OCI-LY3 (cell line): ENCODE measurements around the gene TSPY8.
"Not testable (repeated sequence)": the region's sequence is repeated elsewhere in the genome, so short reads cannot be mapped to it uniquely, and the experiment has no call there.

Source experiments
- H2AFZ ChIP-seq: fragments of 200-600, 300-600 bp; shearing (Covaris generic); 2 replicates; pipeline ENCODE4 v1.6.0; 2014; ENCODE audit warnings: antibody characterized with exemption, low read depth, low read length
- H3K27ac ChIP-seq: fragments of 200-600, 300-600 bp; sonication (generic); 2 replicates; pipeline ENCODE4 v1.5.1; 2014; ENCODE audit warnings: mild to moderate bottlenecking, low read length, moderate library complexity, mixed read lengths
- H3K27me3 ChIP-seq: fragments of 200-600, 300-600 bp; sonication (generic); 2 replicates; pipeline ENCODE4 v1.6.1; 2014; ENCODE audit warnings: low read depth, low read length, mixed read lengths
- H3K36me3 ChIP-seq: fragments of 200-600, 300-600 bp; sonication (generic); replicated peaks from 2 replicates; pipeline ENCODE3; 2014; ENCODE audit warnings: low read depth, low read length, mixed read lengths
- H3K4me1 ChIP-seq: fragments of 300-600, 200-600 bp; sonication (generic); 2 replicates; pipeline ENCODE4 v1.6.1; 2014; ENCODE audit warnings: low read length, mixed read lengths
- H3K4me2 ChIP-seq: fragments of 200-600, 300-600 bp; sonication (generic); 2 replicates; pipeline ENCODE4 v1.6.1; 2014; ENCODE audit warnings: low read length, mixed read lengths
- H3K4me3 ChIP-seq: fragments of 300-600, 200-600 bp; sonication (generic); 2 replicates; pipeline ENCODE4 v1.5.1; 2014; ENCODE audit warnings: antibody characterized with exemption, mild to moderate bottlenecking, low read length, moderate library complexity
- H3K79me2 ChIP-seq: fragments of 300-600, 200-600 bp; shearing (Covaris generic); 2 replicates; pipeline ENCODE4 v1.6.1; 2014; ENCODE audit warnings: mild to moderate bottlenecking, low read length, mixed read lengths
- H3K9ac ChIP-seq: fragments of 300-600, 200-600 bp; shearing (Covaris generic); 2 replicates; pipeline ENCODE4 v1.6.0; 2014; ENCODE audit warnings: mild to moderate bottlenecking, low read length, moderate library complexity
- H3K9me3 ChIP-seq: fragments of 200-600, 300-600 bp; shearing (Covaris generic); 2 replicates; pipeline ENCODE4 v1.6.1; 2014; ENCODE audit warnings: low read length, mixed read lengths; ENCODE audit not compliant: insufficient read depth
- H4K20me1 ChIP-seq: fragments of 200-600, 300-600 bp; sonication (generic); 2 replicates; pipeline ENCODE4 v1.6.1; 2016; ENCODE audit warnings: low read length, mixed read lengths; ENCODE audit not compliant: insufficient read depth
- EZH2phosphoT487 ChIP-seq: fragments of 200-600 bp; shearing (Covaris generic); IDR thresholded peaks from 2 replicates; pipeline ENCODE4 v1.6.1; 2018; ENCODE audit warnings: antibody characterized with exemption, mixed run types, low read depth
- TF ChIP-seq, protein P1 (sequence below): fragments of 200-600, 300-600 bp; sonication (generic); IDR thresholded peaks from 2 replicates; pipeline ENCODE4 v1.5.1; 2014; ENCODE audit warnings: antibody characterized with exemption, low read length, low read depth

The TSPY8 gene, protein sequence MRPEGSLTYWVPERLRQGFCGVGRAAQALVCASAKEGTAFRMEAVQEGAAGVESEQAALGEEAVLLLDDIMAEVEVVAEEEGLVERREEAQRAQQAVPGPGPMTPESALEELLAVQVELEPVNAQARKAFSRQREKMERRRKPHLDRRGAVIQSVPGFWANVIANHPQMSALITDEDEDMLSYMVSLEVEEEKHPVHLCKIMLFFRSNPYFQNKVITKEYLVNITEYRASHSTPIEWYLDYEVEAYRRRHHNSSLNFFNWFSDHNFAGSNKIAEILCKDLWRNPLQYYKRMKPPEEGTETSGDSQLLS

DNA sequence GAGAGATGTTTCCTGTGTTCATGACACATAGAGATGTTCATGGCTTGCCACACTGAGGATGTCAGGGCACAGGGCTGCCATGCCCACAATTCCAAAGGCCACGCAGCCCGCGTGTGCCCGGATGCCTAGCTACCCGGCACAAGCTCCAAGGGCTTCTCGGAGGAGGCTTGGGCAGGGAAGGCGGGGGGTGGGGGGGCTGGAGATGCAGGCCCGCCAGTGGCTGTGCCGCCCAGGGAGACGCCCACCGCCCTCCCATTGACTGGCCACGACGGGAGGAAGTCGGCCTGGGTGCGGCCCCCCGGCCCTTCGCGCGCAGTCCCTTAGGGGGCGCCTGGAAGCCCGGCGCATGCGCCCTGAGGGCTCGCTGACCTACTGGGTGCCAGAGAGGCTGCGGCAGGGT, at the start of gene TSPY8:
TSS of gene TSPY8 (plus strand) at position 301 of the 400 bp plus-strand sequence. CDS start at position 347, 46 bp downstream.
- not testable (repeated sequence) for H3K27ac ChIP-seq, H3K9me3 ChIP-seq, H3K79me2 ChIP-seq

DNA sequence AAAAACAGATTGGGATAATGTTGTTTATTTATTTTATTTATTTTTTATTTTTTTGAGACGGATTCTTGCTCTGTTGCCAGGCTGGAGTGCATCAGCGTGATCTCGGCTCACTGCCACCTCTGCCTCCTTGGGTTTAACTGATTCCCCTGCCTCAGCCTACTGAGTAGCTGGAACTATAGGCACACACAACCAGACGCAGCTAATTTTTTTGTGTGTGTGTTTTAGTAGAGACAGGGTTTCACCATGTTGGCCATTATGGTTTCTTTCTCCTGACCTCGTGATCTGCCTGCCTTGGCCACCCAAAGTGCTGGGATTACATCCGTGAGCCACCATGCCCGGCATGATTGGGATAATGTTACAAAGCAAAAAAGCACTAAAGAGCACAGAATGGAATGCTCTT, 36.6 kb upstream of the TSPY8 start:
- Histone ChIP-seq H3K9ac (no peak overlapping the region), H3K27ac (no peak overlapping the region), H3K4me3 (no peak overlapping the region), H4K20me1 (no peaks in the 10 kb centered on the region), H3K36me3 (no peaks in the 10 kb centered on the region), H3K79me2 (no peaks in the 10 kb centered on the region), H3K4me2 (no peak overlapping the region), H3K9me3 (no peaks in the 10 kb centered on the region), H3K4me1 (no peaks in the 10 kb centered on the region), H3K27me3 (no peaks in the 10 kb centered on the region), H2AFZ (no peak overlapping the region)
- TF ChIP-seq, protein P1, sequence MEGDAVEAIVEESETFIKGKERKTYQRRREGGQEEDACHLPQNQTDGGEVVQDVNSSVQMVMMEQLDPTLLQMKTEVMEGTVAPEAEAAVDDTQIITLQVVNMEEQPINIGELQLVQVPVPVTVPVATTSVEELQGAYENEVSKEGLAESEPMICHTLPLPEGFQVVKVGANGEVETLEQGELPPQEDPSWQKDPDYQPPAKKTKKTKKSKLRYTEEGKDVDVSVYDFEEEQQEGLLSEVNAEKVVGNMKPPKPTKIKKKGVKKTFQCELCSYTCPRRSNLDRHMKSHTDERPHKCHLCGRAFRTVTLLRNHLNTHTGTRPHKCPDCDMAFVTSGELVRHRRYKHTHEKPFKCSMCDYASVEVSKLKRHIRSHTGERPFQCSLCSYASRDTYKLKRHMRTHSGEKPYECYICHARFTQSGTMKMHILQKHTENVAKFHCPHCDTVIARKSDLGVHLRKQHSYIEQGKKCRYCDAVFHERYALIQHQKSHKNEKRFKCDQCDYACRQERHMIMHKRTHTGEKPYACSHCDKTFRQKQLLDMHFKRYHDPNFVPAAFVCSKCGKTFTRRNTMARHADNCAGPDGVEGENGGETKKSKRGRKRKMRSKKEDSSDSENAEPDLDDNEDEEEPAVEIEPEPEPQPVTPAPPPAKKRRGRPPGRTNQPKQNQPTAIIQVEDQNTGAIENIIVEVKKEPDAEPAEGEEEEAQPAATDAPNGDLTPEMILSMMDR: no peak
- no peak for TF ChIP-seq EZH2phosphoT487

More for the DNA sequence above, at the start of gene TSPY8:
- not testable (repeated sequence) for H3K36me3 ChIP-seq, H3K4me1 ChIP-seq, H3K9ac ChIP-seq, H3K4me2 ChIP-seq, H4K20me1 ChIP-seq, H3K4me3 ChIP-seq, H3K27me3 ChIP-seq, H2AFZ ChIP-seq

DNA sequence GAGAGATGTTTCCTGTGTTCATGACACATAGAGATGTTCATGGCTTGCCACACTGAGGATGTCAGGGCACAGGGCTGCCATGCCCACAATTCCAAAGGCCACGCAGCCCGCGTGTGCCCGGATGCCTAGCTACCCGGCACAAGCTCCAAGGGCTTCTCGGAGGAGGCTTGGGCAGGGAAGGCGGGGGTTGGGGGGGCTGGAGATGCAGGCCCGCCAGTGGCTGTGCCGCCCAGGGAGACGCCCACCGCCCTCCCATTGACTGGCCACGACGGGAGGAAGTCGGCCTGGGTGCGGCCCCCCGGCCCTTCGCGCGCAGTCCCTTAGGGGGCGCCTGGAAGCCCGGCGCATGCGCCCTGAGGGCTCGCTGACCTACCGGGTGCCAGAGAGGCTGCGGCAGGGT, 20.4 kb upstream of the TSPY8 start, which contains the start of gene TSPY4:
TSS of gene TSPY4 (plus strand) at position 301 of the 400 bp plus-strand sequence. CDS start at position 347, 46 bp downstream.
- H3K36me3 ChIP-seq, H3K4me2 ChIP-seq, H3K4me3 ChIP-seq, H3K9ac ChIP-seq, H3K27ac ChIP-seq, H3K4me1 ChIP-seq, H3K79me2 ChIP-seq, H2AFZ ChIP-seq, H4K20me1 ChIP-seq, H3K27me3 ChIP-seq, H3K9me3 ChIP-seq: not testable (repeated sequence)

DNA sequence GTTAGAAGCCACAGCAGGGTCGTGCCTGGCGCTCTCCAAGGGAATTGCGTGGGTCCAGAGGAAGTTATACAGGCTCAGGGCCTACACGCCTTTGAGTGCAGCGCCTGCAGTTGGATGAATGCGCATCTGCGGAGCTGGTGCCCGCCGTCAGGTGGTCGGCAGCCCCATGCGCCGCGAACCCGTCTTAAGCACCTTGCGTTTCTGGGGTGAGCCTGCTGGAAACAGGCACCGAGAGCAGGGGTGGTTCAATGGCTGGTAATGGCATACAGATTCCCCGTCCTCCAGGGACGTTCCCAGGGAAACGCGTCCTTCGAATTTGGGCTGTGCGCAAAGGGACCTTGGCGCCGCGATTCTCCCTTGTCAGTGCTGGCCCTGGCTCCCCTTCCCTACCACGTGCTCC, 38.9 kb downstream of the TSPY8 start:
- H3K79me2 ChIP-seq, H3K4me1 ChIP-seq, H3K27ac ChIP-seq, H3K36me3 ChIP-seq, H2AFZ ChIP-seq, H3K4me3 ChIP-seq, H3K9me3 ChIP-seq, H3K4me2 ChIP-seq, H4K20me1 ChIP-seq, H3K27me3 ChIP-seq, H3K9ac ChIP-seq: not testable (repeated sequence)

DNA sequence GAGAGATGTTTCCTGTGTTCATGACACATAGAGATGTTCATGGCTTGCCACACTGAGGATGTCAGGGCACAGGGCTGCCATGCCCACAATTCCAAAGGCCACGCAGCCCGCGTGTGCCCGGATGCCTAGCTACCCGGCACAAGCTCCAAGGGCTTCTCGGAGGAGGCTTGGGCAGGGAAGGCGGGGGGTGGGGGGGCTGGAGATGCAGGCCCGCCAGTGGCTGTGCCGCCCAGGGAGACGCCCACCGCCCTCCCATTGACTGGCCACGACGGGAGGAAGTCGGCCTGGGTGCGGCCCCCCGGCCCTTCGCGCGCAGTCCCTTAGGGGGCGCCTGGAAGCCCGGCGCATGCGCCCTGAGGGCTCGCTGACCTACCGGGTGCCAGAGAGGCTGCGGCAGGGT, 40.5 kb downstream of the TSPY8 start, which contains the start of gene TSPY3:
TSS of gene TSPY3 (plus strand) at position 301 of the 400 bp plus-strand sequence. CDS start at position 347, 46 bp downstream.
- not testable (repeated sequence) for H3K4me2 ChIP-seq, H3K4me3 ChIP-seq, H2AFZ ChIP-seq, H3K4me1 ChIP-seq, H3K79me2 ChIP-seq, H4K20me1 ChIP-seq, H3K27ac ChIP-seq, H3K36me3 ChIP-seq, H3K9me3 ChIP-seq, H3K9ac ChIP-seq, H3K27me3 ChIP-seq
